SK-N-SH (cell line): Measurements from ENCODE around the gene PIK3R1.

Experiments
- EZH2phosphoT487 ChIP-seq: fragments of 200-600 bp; sonication (generic); IDR thresholded peaks from 2 replicates; pipeline ENCODE4 v1.6.1; 2017; ENCODE audit warnings: low read depth, mixed run types, mild to moderate bottlenecking, antibody characterized with exemption, moderate library complexity, borderline replicate concordance
- FOSL2 ChIP-seq: IDR thresholded peaks from 2 replicates; pipeline ENCODE4 v1.4.0; 2012; ENCODE audit warnings: low read depth, mild to moderate bottlenecking, moderate library complexity, borderline replicate concordance
- FOXJ3 ChIP-seq: sonication (generic); formaldehyde crosslinking; IDR thresholded peaks from 2 replicates; pipeline ENCODE4 v1.5.1; 2020; ENCODE audit warnings: mild to moderate bottlenecking, missing genetic modification reagents
- POLR2AphosphoS5 ChIP-seq: IDR thresholded peaks from 2 replicates; pipeline ENCODE4 v1.6.1; 2012; ENCODE audit warnings: low read depth, low read length
- RXRA ChIP-seq: IDR thresholded peaks from 2 replicates; pipeline ENCODE4 v1.4.0; 2012; ENCODE audit warnings: low read depth, mild to moderate bottlenecking, borderline replicate concordance
- SIN3A ChIP-seq: IDR thresholded peaks from 2 replicates; pipeline ENCODE4 v1.6.1; 2012; ENCODE audit warnings: low read depth, mild to moderate bottlenecking, low read length, moderate library complexity, borderline replicate concordance
- SMC3 ChIP-seq: IDR thresholded peaks from 2 replicates; pipeline ENCODE4 v1.6.1; 2012; ENCODE audit warnings: low read depth, low read length, improper control_type of control experiment
- TAF1 ChIP-seq: IDR thresholded peaks from 2 replicates; pipeline ENCODE4 v1.6.1; 2012; ENCODE audit warnings: low read depth, mild to moderate bottlenecking, low read length, moderate library complexity, borderline replicate concordance
- TF ChIP-seq, protein P1 (sequence below): fragments of 200-600 bp; sonication (generic); IDR thresholded peaks from 2 replicates; pipeline ENCODE4 v1.6.1; 2017; ENCODE audit warnings: antibody characterized with exemption, mild to moderate bottlenecking, moderate library complexity
- TF ChIP-seq, protein P2 (sequence below): IDR thresholded peaks from 2 replicates; pipeline ENCODE4 v1.4.0; 2012; ENCODE audit warnings: low read depth
- TF ChIP-seq, protein P3 (sequence below): fragments of 150-350 bp; IDR thresholded peaks from 2 replicates; pipeline ENCODE4 v1.6.1; 2016; ENCODE audit warnings: mild to moderate bottlenecking, low read depth, low read length
- TF ChIP-seq, protein P4 (sequence below): IDR thresholded peaks from 2 replicates; pipeline ENCODE4 v1.4.0; 2012; ENCODE audit warnings: low read depth, borderline replicate concordance
- TF ChIP-seq, protein P5 (sequence below): fragments of 150-350 bp; IDR thresholded peaks from 2 replicates; pipeline ENCODE4 v1.6.1; 2017; ENCODE audit warnings: antibody characterized with exemption, low read length, low read depth, borderline replicate concordance

DNA sequence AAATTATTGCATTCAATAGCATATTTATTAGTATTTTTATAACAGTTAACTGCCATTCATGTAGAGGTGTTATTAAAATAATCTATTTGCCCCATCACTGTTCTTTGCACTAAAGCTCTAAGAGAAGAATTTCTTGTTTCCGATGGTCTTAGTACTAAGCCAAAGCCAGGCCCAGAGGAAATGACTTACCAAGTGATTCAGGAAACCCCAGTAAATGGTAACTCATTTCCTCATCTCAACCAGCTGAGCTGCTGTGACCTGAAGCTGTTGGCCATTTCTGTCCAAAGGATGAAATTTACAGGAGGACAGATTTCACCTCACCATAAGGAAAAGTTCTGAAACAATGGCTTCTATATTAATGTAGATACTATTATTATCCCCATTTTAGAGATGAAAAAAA, 117.0 kb downstream of the PIK3R1 start:
- TF ChIP-seq POLR2AphosphoS5 (no peak), RXRA (no peak), EZH2phosphoT487 (no peak), SIN3A (no peak), TAF1 (no peak), SMC3 (no peak), FOSL2 (no peak), FOXJ3 (no peak)
- TF ChIP-seq, protein P1, sequence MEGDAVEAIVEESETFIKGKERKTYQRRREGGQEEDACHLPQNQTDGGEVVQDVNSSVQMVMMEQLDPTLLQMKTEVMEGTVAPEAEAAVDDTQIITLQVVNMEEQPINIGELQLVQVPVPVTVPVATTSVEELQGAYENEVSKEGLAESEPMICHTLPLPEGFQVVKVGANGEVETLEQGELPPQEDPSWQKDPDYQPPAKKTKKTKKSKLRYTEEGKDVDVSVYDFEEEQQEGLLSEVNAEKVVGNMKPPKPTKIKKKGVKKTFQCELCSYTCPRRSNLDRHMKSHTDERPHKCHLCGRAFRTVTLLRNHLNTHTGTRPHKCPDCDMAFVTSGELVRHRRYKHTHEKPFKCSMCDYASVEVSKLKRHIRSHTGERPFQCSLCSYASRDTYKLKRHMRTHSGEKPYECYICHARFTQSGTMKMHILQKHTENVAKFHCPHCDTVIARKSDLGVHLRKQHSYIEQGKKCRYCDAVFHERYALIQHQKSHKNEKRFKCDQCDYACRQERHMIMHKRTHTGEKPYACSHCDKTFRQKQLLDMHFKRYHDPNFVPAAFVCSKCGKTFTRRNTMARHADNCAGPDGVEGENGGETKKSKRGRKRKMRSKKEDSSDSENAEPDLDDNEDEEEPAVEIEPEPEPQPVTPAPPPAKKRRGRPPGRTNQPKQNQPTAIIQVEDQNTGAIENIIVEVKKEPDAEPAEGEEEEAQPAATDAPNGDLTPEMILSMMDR, result no peak
- TF ChIP-seq, protein P2, sequence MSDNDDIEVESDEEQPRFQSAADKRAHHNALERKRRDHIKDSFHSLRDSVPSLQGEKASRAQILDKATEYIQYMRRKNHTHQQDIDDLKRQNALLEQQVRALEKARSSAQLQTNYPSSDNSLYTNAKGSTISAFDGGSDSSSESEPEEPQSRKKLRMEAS, result no peak
- TF ChIP-seq, protein P3, sequence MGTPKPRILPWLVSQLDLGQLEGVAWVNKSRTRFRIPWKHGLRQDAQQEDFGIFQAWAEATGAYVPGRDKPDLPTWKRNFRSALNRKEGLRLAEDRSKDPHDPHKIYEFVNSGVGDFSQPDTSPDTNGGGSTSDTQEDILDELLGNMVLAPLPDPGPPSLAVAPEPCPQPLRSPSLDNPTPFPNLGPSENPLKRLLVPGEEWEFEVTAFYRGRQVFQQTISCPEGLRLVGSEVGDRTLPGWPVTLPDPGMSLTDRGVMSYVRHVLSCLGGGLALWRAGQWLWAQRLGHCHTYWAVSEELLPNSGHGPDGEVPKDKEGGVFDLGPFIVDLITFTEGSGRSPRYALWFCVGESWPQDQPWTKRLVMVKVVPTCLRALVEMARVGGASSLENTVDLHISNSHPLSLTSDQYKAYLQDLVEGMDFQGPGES, result no peak
- TF ChIP-seq, protein P4, sequence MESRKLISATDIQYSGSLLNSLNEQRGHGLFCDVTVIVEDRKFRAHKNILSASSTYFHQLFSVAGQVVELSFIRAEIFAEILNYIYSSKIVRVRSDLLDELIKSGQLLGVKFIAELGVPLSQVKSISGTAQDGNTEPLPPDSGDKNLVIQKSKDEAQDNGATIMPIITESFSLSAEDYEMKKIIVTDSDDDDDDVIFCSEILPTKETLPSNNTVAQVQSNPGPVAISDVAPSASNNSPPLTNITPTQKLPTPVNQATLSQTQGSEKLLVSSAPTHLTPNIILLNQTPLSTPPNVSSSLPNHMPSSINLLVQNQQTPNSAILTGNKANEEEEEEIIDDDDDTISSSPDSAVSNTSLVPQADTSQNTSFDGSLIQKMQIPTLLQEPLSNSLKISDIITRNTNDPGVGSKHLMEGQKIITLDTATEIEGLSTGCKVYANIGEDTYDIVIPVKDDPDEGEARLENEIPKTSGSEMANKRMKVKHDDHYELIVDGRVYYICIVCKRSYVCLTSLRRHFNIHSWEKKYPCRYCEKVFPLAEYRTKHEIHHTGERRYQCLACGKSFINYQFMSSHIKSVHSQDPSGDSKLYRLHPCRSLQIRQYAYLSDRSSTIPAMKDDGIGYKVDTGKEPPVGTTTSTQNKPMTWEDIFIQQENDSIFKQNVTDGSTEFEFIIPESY, result no peak
- TF ChIP-seq, protein P5, sequence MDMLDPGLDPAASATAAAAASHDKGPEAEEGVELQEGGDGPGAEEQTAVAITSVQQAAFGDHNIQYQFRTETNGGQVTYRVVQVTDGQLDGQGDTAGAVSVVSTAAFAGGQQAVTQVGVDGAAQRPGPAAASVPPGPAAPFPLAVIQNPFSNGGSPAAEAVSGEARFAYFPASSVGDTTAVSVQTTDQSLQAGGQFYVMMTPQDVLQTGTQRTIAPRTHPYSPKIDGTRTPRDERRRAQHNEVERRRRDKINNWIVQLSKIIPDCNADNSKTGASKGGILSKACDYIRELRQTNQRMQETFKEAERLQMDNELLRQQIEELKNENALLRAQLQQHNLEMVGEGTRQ, result no peak
